Endothelial cell of umbilical vein (primary cell): ENCODE data around the gene RNF43.

Experiments
- EZH2 ChIP-seq: IDR thresholded peaks from 2 replicates; pipeline ENCODE4 v1.6.1; 2012; ENCODE audit warnings: borderline replicate concordance, low read depth, mild to moderate bottlenecking, moderate library complexity, low read length, inconsistent platforms; ENCODE audit not compliant: severe bottlenecking
- GATA2 ChIP-seq: IDR thresholded peaks from 2 replicates; pipeline ENCODE4 v1.7.0; 2011; ENCODE audit warnings: low read depth, mild to moderate bottlenecking, moderate library complexity, mixed read lengths, low read length; ENCODE audit not compliant: insufficient read length, insufficient read depth
- JUN ChIP-seq: IDR thresholded peaks from 2 replicates; pipeline ENCODE4 v1.6.1; 2011; ENCODE audit warnings: borderline replicate concordance, low read depth; ENCODE audit not compliant: insufficient read length, insufficient read depth
- MAX ChIP-seq: IDR thresholded peaks from 2 replicates; pipeline ENCODE4 v1.6.1; 2011; ENCODE audit not compliant: insufficient read depth, insufficient read length
- MYC ChIP-seq: IDR thresholded peaks from one replicate; pipeline ENCODE4 v1.6.1; 2011; ENCODE audit warnings: mild to moderate bottlenecking, low read depth, low read length
- POLR2A ChIP-seq: IDR thresholded peaks from 2 replicates; pipeline ENCODE4 v1.6.1; 2012; ENCODE audit warnings: low read depth, mild to moderate bottlenecking, control low read depth, low read length
- POLR2AphosphoS5 ChIP-seq: IDR thresholded peaks from 2 replicates; pipeline ENCODE4 v1.6.1; 2012; ENCODE audit warnings: low read depth, mild to moderate bottlenecking, control low read depth, low read length, moderate library complexity; ENCODE audit not compliant: insufficient read depth
- TF ChIP-seq, protein P1 (sequence below), 2 donors: IDR thresholded peaks; 1 replicate in 1 of 2; 2 replicates in 1 of 2; pipeline ENCODE4 v1.5.1; 2011; ENCODE audit warnings: low read length in 2 of 2, mild to moderate bottlenecking in 2 of 2, moderate library complexity in 2 of 2, control low read depth in 1 of 2, inconsistent platforms in 1 of 2, low read depth in 1 of 2; ENCODE audit not compliant: insufficient read depth in 1 of 2; ENCODE audit errors: extremely low read depth in 1 of 2

- no peak for TF ChIP-seq EZH2
- TF ChIP-seq, protein P1, sequence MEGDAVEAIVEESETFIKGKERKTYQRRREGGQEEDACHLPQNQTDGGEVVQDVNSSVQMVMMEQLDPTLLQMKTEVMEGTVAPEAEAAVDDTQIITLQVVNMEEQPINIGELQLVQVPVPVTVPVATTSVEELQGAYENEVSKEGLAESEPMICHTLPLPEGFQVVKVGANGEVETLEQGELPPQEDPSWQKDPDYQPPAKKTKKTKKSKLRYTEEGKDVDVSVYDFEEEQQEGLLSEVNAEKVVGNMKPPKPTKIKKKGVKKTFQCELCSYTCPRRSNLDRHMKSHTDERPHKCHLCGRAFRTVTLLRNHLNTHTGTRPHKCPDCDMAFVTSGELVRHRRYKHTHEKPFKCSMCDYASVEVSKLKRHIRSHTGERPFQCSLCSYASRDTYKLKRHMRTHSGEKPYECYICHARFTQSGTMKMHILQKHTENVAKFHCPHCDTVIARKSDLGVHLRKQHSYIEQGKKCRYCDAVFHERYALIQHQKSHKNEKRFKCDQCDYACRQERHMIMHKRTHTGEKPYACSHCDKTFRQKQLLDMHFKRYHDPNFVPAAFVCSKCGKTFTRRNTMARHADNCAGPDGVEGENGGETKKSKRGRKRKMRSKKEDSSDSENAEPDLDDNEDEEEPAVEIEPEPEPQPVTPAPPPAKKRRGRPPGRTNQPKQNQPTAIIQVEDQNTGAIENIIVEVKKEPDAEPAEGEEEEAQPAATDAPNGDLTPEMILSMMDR (IDR thresholded peaks at IDR 0.05; ENCODE audit: extremely low read depth in 1 of 2, insufficient read depth in 1 of 2, low read depth in 1 of 2, low read length in 2 of 2): no peak
- TF ChIP-seq POLR2AphosphoS5: no peak
- no peak for TF ChIP-seq JUN
- no peak for TF ChIP-seq MYC
- no peak for TF ChIP-seq POLR2A
- TF ChIP-seq MAX: no peak
- TF ChIP-seq GATA2: no peak
Measured at GRCh38 chr17:58420827-58421226, 3.5 kb upstream of the RNF43 start.
